Sigmoid colon (tissue), 7 donors: ENCODE data around the gene NMNAT3. TPM values are rescaled to one million over a fixed set of nuclear protein-coding genes. Genes with fewer than 3 reads are reported as not detected.

Experiments used
- DNase-seq: peaks from one replicate; pipeline ENCODE4 v3.0.0-alpha.2; 2019
- H3K27ac ChIP-seq, 4 donors: fragments of 200-600 bp; sonication (generic); one replicate each; pipeline ENCODE4 v1.5.1; 2016 to 2019; ENCODE audit warnings: mild to moderate bottlenecking in 1 of 4
- H3K27me3 ChIP-seq, 3 donors: fragments of 200-600 bp; sonication (generic); one replicate each; pipeline ENCODE4 v1.5.1; 2019; ENCODE audit warnings: mild to moderate bottlenecking in 1 of 3
- H3K36me3 ChIP-seq, 4 donors: fragments of 200-600 bp; sonication (generic); one replicate each; pipeline ENCODE4 v1.5.1; 2016 to 2019
- H3K4me1 ChIP-seq, 4 donors: fragments of 200-600 bp; sonication (generic); one replicate each; pipeline ENCODE4 v1.5.1; 2017 to 2019
- H3K4me3 ChIP-seq, 4 donors: fragments of 200-600 bp; sonication (generic); one replicate each; pipeline ENCODE4 v1.5.1; 2017 to 2019; ENCODE audit warnings: mild to moderate bottlenecking in 2 of 4, moderate library complexity in 1 of 4
- H3K9me3 ChIP-seq, 4 donors: fragments of 200-600 bp in 3 of 4; sonication (generic) in 3 of 4; one replicate each; pipeline versions ENCODE4 v1.5.1 to v1.6.1; 2013 to 2019
- EP300 ChIP-seq, 4 donors: sonication (generic); formaldehyde crosslinking; IDR thresholded peaks; one replicate each; pipeline ENCODE4 v1.6.1; 2017; ENCODE audit warnings: antibody characterized with exemption in 4 of 4
- POLR2A ChIP-seq, 2 donors: fragments of 450-650 bp; IDR thresholded peaks; one replicate each; pipeline ENCODE4 v1.6.1; 2016; ENCODE audit warnings: antibody characterized with exemption in 2 of 2, mild to moderate bottlenecking in 2 of 2, moderate library complexity in 2 of 2
- POLR2AphosphoS5 ChIP-seq, 4 donors: sonication (generic); formaldehyde crosslinking; IDR thresholded peaks; one replicate each; pipeline ENCODE4 v1.6.1; 2017; ENCODE audit warnings: antibody characterized with exemption in 4 of 4
- WGBS, 2 donors: extraction: QIAGEN DNeasy Blood & Tissue Kit; methylation state at CpG; one replicate each; pipeline ENCODE4 v1.1.7; 2013; 5-methylcytosine and 5-hydroxymethylcytosine counted together
- intact Hi-C: fragments of 100-400 bp; cut with DNase I; formaldehyde crosslinking; loops from one replicate; pipeline ENCODE4 v1.15.1; 2023
- polyA plus RNA-seq, 3 donors: library from polyadenylated mRNA; stranded (reverse); fragments of 200-250 nt; gene quantifications; one replicate each; pipeline ENCODE4 v1.2.3, GENCODE V29; 2013
- total RNA-seq, 4 donors: library from RNA; depleted of rRNA; stranded (reverse); fragments of >200 nt; gene quantifications; one replicate each; pipeline ENCODE4 v1.1.0, GENCODE V29; 2016
- TF ChIP-seq, protein P1 (sequence below), 4 experiments: fragments of 450-650 bp in 3 of 4; fragments of 200-600 bp in 1 of 4; IDR thresholded peaks; one replicate each; pipeline ENCODE4 v1.5.1; 2016 to 2019; ENCODE audit warnings: antibody characterized with exemption in 4 of 4, mild to moderate bottlenecking in 3 of 4, moderate library complexity in 2 of 4
- donor health status: healthy with polysubstance abuse.
- donor health status: Bipolar disorder and iron deficiency.
- donor health status: healthy.

NMNAT3 gene
- total and polyA plus RNA-seq, 7 donors, result 3.4 to 24.6 (median 10.0) TPM

DNA sequence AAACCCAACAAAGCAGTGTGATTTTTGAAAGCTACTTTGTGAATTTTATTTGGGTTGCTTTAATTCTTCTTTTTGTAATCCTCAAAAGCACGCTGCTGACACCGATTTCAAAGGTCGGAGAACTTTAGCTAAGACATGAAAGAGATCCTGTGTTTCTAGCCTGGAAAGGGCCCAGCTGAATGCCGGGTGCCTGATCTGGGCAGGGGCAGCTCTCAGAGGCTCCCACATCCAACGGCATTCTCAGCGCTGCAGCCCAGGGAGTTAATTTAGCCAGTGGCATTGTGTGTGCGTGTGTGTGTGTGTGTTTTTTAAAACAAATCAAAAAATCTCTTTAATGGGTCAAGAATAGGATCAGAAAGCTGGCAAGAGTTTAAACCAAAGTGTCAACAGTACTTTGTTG, 144.8 kb downstream of the NMNAT3 start:
- WGBS, 2 donors, result 85 to 88% methylated on average over 7 of the region's 7 CpGs
- Histone ChIP-seq H3K9me3 (no peaks in the 10 kb centered on the region), H3K36me3 (no peaks in the 10 kb centered on the region), H3K27me3 (no peaks in the 10 kb centered on the region), H3K4me1 (peaks cover 0 to 41% (median 33%) of the 10 kb centered on the region in 4 donors), H3K4me3 (no peak overlapping the region), H3K27ac (peak overlapping the region; percentile 10 to 72 (median 64))
- no peak for TF ChIP-seq POLR2AphosphoS5 (IDR thresholded peaks at IDR 0.05)
- TF ChIP-seq EP300 (IDR thresholded peaks at IDR 0.05), result no peak
- TF ChIP-seq, protein P1, sequence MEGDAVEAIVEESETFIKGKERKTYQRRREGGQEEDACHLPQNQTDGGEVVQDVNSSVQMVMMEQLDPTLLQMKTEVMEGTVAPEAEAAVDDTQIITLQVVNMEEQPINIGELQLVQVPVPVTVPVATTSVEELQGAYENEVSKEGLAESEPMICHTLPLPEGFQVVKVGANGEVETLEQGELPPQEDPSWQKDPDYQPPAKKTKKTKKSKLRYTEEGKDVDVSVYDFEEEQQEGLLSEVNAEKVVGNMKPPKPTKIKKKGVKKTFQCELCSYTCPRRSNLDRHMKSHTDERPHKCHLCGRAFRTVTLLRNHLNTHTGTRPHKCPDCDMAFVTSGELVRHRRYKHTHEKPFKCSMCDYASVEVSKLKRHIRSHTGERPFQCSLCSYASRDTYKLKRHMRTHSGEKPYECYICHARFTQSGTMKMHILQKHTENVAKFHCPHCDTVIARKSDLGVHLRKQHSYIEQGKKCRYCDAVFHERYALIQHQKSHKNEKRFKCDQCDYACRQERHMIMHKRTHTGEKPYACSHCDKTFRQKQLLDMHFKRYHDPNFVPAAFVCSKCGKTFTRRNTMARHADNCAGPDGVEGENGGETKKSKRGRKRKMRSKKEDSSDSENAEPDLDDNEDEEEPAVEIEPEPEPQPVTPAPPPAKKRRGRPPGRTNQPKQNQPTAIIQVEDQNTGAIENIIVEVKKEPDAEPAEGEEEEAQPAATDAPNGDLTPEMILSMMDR (IDR thresholded peaks at IDR 0.05), result no peak
- TF ChIP-seq POLR2A (IDR thresholded peaks at IDR 0.05), result no peak
- intact Hi-C loops, result loop anchor here (10.0 kb wide), 1 partner anchor 142 kb away; the partner anchor contains the start of gene NMNAT3
- DNase-seq, result no peak

DNA sequence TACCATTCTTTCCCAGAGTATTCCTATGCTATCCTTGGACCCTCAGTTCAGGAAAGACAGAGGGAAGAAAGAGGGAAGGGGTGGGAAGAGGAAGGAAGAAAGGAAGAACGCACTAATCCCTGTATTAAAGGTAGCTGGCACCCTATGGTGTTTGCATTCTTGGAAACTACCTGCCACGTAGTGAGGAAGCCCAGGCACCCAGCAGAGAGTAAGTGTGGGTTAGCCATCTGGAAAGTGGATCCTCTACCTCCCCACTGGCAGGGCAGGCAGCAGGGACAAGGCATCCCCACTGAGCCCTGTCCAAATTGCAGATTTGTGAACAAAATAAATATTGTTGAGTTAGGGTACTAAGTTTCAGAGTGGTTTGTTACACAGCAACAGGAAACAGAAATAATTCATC, 147.1 kb downstream of the NMNAT3 start:
- peaks cover 0 to 31% (median 25%) of the 10 kb centered on the region in 4 donors for H3K4me1 ChIP-seq
- H3K27ac ChIP-seq, result no peak overlapping the region
- H3K9me3 ChIP-seq, result no peaks in the 10 kb centered on the region
- no peak for DNase-seq
- H3K36me3 ChIP-seq, result no peaks in the 10 kb centered on the region
- intact Hi-C loops, result loop anchor here (10.0 kb wide), 1 partner anchor 144 kb away; the partner anchor contains the start of gene NMNAT3
- H3K4me3 ChIP-seq, result no peak overlapping the region
- 89 to 91% methylated on average over 2 of the region's 2 CpGs for WGBS, 2 donors
- H3K27me3 ChIP-seq, result no peaks in the 10 kb centered on the region
- TF ChIP-seq EP300 (IDR thresholded peaks at IDR 0.05) (no peak), POLR2A (IDR thresholded peaks at IDR 0.05) (no peak), POLR2AphosphoS5 (IDR thresholded peaks at IDR 0.05) (no peak)
- TF ChIP-seq, protein P1 (IDR thresholded peaks at IDR 0.05), result no peak

DNA sequence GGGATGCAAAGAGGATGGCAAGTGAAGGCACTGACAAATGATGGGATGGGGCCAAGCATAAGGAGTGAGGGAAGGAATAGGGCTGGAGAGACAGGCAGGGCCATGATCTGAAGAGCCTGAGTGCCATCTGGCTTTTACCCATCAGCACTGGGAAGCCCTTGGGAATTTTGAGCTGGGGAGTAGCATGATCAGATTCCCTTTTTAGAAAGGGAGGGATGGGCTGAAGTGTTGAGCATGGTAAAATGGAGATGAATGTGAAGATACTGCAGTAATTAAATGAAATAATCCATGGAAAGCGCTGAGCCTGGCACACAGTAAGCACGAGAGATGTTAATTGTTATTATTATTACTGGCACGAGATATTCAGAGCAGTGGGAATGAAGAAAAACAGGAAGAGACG, 148.1 kb downstream of the NMNAT3 start:
- Histone ChIP-seq H3K4me1 (peaks cover 0 to 21% (median 14%) of the 10 kb centered on the region in 4 donors), H3K9me3 (no peaks in the 10 kb centered on the region), H3K27me3 (no peaks in the 10 kb centered on the region), H3K4me3 (no peak overlapping the region), H3K36me3 (no peaks in the 10 kb centered on the region), H3K27ac (no peak overlapping the region)
- WGBS, 2 donors, result 81 to 86% methylated on average over 4 of the region's 4 CpGs
- DNase-seq, result no peak
- intact Hi-C loops, result loop anchor here (10.0 kb wide), 1 partner anchor 145 kb away; the partner anchor contains the start of gene NMNAT3
- no peak for TF ChIP-seq POLR2AphosphoS5 (IDR thresholded peaks at IDR 0.05)
- TF ChIP-seq EP300 (IDR thresholded peaks at IDR 0.05), result no peak
- TF ChIP-seq, protein P1 (IDR thresholded peaks at IDR 0.05), result no peak
- no peak for TF ChIP-seq POLR2A (IDR thresholded peaks at IDR 0.05)

DNA sequence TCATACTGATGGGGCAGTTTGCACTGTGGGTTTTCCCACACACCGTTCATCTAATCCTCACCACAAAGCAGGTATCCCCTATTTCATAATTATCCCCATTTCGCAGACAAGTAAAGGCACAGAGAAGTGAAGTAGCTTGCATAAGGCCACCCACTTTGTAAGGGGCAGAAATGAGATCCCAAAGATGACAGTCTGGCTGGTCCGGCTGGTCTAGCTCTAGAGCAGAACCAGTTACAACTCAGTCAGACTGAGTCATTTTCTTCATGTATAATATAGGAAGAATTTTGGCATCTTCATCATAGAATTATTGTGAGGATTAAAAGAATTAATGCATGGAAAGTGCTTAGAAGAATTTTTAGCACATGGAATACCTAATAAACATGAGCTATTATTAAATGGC, 148.8 kb downstream of the NMNAT3 start:
- intact Hi-C loops, result no loop called here
- 94 to 95% methylated on average over 3 of the region's 3 CpGs for WGBS, 2 donors
- no peak for DNase-seq

More for the DNA sequence above, 148.8 kb downstream of the NMNAT3 start:
- Histone ChIP-seq H3K9me3 (no peaks in the 10 kb centered on the region), H3K4me3 (no peak overlapping the region), H3K36me3 (no peaks in the 10 kb centered on the region), H3K27me3 (no peaks in the 10 kb centered on the region), H3K4me1 (peaks cover 0 to 14% (median 7%) of the 10 kb centered on the region in 4 donors), H3K27ac (no peak overlapping the region)
- TF ChIP-seq, protein P1 (IDR thresholded peaks at IDR 0.05), result no peak
- TF ChIP-seq POLR2AphosphoS5 (IDR thresholded peaks at IDR 0.05) (no peak), EP300 (IDR thresholded peaks at IDR 0.05) (no peak), POLR2A (IDR thresholded peaks at IDR 0.05) (no peak)
